Endothelial cell of umbilical vein (primary cell): ENCODE data around the gene APOC4.

Experiments used
- EZH2 ChIP-seq: IDR thresholded peaks from 2 replicates; pipeline ENCODE4 v1.6.1; 2012; ENCODE audit warnings: borderline replicate concordance, low read depth, mild to moderate bottlenecking, moderate library complexity, low read length, inconsistent platforms; ENCODE audit not compliant: severe bottlenecking
- JUN ChIP-seq: IDR thresholded peaks from 2 replicates; pipeline ENCODE4 v1.6.1; 2011; ENCODE audit warnings: borderline replicate concordance, low read depth; ENCODE audit not compliant: insufficient read length, insufficient read depth
- POLR2AphosphoS5 ChIP-seq: IDR thresholded peaks from 2 replicates; pipeline ENCODE4 v1.6.1; 2012; ENCODE audit warnings: low read depth, mild to moderate bottlenecking, control low read depth, low read length, moderate library complexity; ENCODE audit not compliant: insufficient read depth

DNA sequence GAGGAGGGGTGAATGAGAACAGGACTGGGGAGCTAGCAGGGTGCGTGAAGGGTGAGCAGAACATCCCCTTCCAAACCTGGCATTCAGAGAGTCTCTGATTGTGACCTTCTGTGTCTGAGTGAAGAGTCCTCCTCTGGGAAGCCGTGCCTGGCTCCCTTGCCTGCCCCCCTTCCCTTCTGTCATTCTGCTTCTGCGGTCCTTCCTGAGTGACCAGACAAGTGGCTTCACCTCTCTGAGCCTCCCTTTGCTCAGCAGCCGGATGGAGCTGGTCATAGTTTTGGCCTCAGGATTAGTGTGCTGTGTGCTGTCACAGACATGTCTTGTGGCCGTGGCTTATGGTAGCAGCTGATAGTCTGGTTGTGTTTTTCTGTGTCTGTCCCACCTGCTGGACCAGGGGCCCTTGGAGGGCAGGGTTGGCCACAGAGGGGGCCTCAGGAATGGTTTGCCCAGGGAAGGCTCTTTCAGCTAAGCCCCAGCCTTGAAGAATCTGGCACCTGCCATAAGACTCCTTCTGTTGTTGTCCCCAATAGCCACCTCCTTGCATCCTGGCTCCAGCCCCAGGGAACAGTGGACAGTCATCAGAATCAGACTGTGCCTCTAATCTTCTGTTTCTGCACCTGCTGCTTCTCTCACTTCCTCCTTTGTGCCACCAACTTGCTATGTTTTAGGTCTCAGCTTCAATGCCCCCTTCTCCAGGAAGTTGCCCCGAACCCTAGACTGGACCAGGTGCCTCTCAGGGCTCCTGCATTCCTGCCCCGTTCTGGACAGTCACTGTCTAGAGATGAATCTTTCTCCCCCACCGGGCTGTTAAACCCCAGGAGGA is 19.1 kb downstream of the APOC4 start:
- TF ChIP-seq JUN (no peak), POLR2AphosphoS5 (no peak), EZH2 (no peak)
